ENCODE data around the gene MZB1. TPM values are rescaled to one million over a fixed set of nuclear protein-coding genes. Genes with fewer than 3 reads are reported as not detected.

MZB1 gene
- total RNA-seq, 1 donor from 2014 or later: not detected

- no peak for TF ChIP-seq CTCF (IDR thresholded peaks at IDR 0.05; ENCODE audit: partially characterized antibody, unreplicated experiment)
- no peak for DNase-seq
- H3K36me3 Mint-ChIP-seq (ENCODE audit: unreplicated experiment): no peaks in the 10 kb centered on the region
- no peaks in the 10 kb centered on the region for H3K4me1 Mint-ChIP-seq (ENCODE audit: low read depth, unreplicated experiment)
- no peaks in the 10 kb centered on the region for H3K27me3 Mint-ChIP-seq (ENCODE audit: unreplicated experiment)
- no peak overlapping the region for H3K4me3 Mint-ChIP-seq (ENCODE audit: unreplicated experiment)
- H3K27ac Mint-ChIP-seq (ENCODE audit: unreplicated experiment): no peak overlapping the region
- H3K9me3 Mint-ChIP-seq (ENCODE audit: unreplicated experiment): no peaks in the 10 kb centered on the region
Observed at GRCh38 chr5:139419226-139420192, 29.8 kb upstream of the MZB1 start.

GRCh38 chr5:139418793-139419192 is 29.1 kb upstream of the MZB1 start:
- no peak for DNase-seq
- Mint-ChIP-seq H3K4me1 (ENCODE audit: low read depth, unreplicated experiment) (no peaks in the 10 kb centered on the region), H3K27ac (ENCODE audit: unreplicated experiment) (no peak overlapping the region), H3K4me3 (ENCODE audit: unreplicated experiment) (no peak overlapping the region), H3K36me3 (ENCODE audit: unreplicated experiment) (no peaks in the 10 kb centered on the region), H3K9me3 (ENCODE audit: unreplicated experiment) (no peaks in the 10 kb centered on the region), H3K27me3 (ENCODE audit: unreplicated experiment) (no peaks in the 10 kb centered on the region)
- TF ChIP-seq CTCF (IDR thresholded peaks at IDR 0.05; ENCODE audit: partially characterized antibody, unreplicated experiment): no peak

- Mint-ChIP-seq H3K27me3 (ENCODE audit: unreplicated experiment) (no peaks in the 10 kb centered on the region), H3K4me3 (ENCODE audit: unreplicated experiment) (no peak overlapping the region), H3K4me1 (ENCODE audit: low read depth, unreplicated experiment) (no peaks in the 10 kb centered on the region), H3K9me3 (ENCODE audit: unreplicated experiment) (no peaks in the 10 kb centered on the region), H3K27ac (ENCODE audit: unreplicated experiment) (no peak overlapping the region), H3K36me3 (ENCODE audit: unreplicated experiment) (peaks cover 5% of the 10 kb centered on the region)
- DNase-seq: no peak
- TF ChIP-seq CTCF (IDR thresholded peaks at IDR 0.05; ENCODE audit: partially characterized antibody, unreplicated experiment): no peak
Observed at GRCh38 chr5:139417214-139417613, 27.5 kb upstream of the MZB1 start.

- Mint-ChIP-seq H3K36me3 (ENCODE audit: unreplicated experiment) (peaks cover 5% of the 10 kb centered on the region), H3K27me3 (ENCODE audit: unreplicated experiment) (no peaks in the 10 kb centered on the region), H3K9me3 (ENCODE audit: unreplicated experiment) (no peaks in the 10 kb centered on the region), H3K27ac (ENCODE audit: unreplicated experiment) (no peak overlapping the region), H3K4me1 (ENCODE audit: low read depth, unreplicated experiment) (no peaks in the 10 kb centered on the region), H3K4me3 (ENCODE audit: unreplicated experiment) (no peak overlapping the region)
- TF ChIP-seq CTCF (IDR thresholded peaks at IDR 0.05; ENCODE audit: partially characterized antibody, unreplicated experiment): no peak
- no peak for DNase-seq
Observed at GRCh38 chr5:139416651-139417050, 26.9 kb upstream of the MZB1 start.

GRCh38 chr5:139415869-139416268 is 26.2 kb upstream of the MZB1 start:
- Mint-ChIP-seq H3K9me3 (ENCODE audit: unreplicated experiment) (no peaks in the 10 kb centered on the region), H3K36me3 (ENCODE audit: unreplicated experiment) (peaks cover 5% of the 10 kb centered on the region), H3K27ac (ENCODE audit: unreplicated experiment) (no peak overlapping the region), H3K27me3 (ENCODE audit: unreplicated experiment) (no peaks in the 10 kb centered on the region), H3K4me1 (ENCODE audit: low read depth, unreplicated experiment) (no peaks in the 10 kb centered on the region), H3K4me3 (ENCODE audit: unreplicated experiment) (no peak overlapping the region)
- no peak for DNase-seq
- TF ChIP-seq CTCF (IDR thresholded peaks at IDR 0.05; ENCODE audit: partially characterized antibody, unreplicated experiment): no peak

Data from glutamatergic neuron (in vitro differentiated cells).